GM12865 (cell line): Measurements from ENCODE around the gene SEMA3F.

Experiments used
- DNase-seq: peaks from one replicate; pipeline ENCODE4 v3.0.0; 2010; ENCODE audit warnings: low read depth
- H3K4me3 ChIP-seq: 2 replicates; pipeline ENCODE4 v1.5.1; 2011; ENCODE audit warnings: mild to moderate bottlenecking, low read depth, low read length, control low read depth
- CTCF ChIP-seq: IDR thresholded peaks from 2 replicates; pipeline ENCODE4 v1.5.1; 2011; ENCODE audit warnings: low read length, control low read depth, low read depth, inconsistent platforms; ENCODE audit not compliant: insufficient read depth; ENCODE audit errors: missing control alignments

SEMA3F gene

GRCh38 chr3:50230794-50231125 lies 75.6 kb downstream of the SEMA3F start:
- no peak for TF ChIP-seq CTCF
- DNase-seq: no peak
- H3K4me3 ChIP-seq: no peak overlapping the region

DNA sequence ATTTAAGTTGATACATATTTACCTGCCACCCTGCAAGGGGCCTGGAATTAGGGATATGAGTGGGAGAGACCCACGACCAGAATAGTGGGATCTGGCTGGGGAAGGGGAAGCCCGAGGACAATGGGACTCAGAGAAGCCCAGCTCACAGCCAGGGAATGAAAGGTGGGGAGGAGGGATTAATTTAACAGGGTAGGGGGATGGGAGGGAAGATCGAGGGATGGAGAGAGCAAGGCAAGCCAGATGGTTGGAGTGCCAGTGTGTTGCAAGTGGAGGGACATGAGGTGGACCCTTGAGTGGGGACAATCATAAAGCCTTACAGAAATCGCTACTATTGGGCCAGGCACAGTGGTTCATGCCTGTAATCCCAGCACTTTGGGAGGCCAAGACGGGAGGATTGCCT lies 76.5 kb downstream of the SEMA3F start:
- DNase-seq: no peak
- no peak overlapping the region for H3K4me3 ChIP-seq
- TF ChIP-seq CTCF: no peak

DNA sequence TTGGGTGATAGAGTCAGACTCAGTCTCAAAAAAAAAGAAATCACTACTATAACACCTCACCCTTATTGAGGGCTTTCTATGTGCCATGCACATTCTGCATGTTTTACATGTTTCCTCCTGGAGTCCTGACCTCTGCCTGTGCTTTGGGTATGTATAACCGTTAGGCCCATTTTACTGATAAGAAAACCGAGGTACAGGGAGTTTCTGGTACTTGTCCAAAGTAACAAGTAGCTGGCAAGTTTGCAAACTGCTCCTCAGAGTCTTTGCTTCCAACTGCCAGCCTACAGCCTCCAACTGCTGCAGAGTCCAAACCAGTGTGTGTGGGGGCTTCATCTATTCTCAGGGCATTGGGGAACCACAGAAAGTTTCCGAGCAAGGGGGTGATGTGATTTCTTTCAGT lies 77.2 kb downstream of the SEMA3F start:
- no peak for DNase-seq
- no peak for TF ChIP-seq CTCF
- no peak overlapping the region for H3K4me3 ChIP-seq

DNA sequence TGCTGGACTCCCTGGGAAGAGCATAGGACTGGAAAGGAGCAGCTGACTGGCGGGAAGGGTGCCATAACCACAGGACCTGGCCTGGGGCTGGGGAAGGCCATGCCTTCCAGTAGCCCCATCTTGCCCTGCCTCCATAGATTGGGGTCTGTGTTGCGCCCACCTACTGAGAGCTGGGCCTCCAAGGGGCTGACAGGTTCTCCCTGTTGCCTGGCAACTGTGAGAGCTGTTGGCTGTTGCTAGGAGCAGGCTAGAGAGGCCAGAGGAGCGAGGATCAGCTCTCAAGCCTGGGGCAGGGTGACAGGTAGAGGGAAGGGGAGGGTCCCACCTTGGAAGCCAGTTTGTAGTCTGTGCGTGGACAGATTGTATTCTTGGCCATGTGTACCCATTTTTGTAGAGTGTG lies 78.1 kb downstream of the SEMA3F start:
- no peak for TF ChIP-seq CTCF
- DNase-seq: no peak
- no peak overlapping the region for H3K4me3 ChIP-seq

- H3K4me3 ChIP-seq: peak within 1 kb of the TSS; percentile 81
- TF ChIP-seq CTCF: no peak
- DNase-seq: peak; percentile 99
Measured at GRCh38 chr3:50235716-50236483, 80.8 kb downstream of the SEMA3F start, which contains the start of gene GNAI2. Gene GNAI2 (plus strand): TSS chr3:50236204. CDS start chr3:50236336, 132 bp downstream.

GRCh38 chr3:50236484-50237132 lies 81.5 kb downstream of the SEMA3F start:
- no peak for TF ChIP-seq CTCF
- no peak for DNase-seq
- H3K4me3 ChIP-seq: peak overlapping the region; percentile 81

DNA sequence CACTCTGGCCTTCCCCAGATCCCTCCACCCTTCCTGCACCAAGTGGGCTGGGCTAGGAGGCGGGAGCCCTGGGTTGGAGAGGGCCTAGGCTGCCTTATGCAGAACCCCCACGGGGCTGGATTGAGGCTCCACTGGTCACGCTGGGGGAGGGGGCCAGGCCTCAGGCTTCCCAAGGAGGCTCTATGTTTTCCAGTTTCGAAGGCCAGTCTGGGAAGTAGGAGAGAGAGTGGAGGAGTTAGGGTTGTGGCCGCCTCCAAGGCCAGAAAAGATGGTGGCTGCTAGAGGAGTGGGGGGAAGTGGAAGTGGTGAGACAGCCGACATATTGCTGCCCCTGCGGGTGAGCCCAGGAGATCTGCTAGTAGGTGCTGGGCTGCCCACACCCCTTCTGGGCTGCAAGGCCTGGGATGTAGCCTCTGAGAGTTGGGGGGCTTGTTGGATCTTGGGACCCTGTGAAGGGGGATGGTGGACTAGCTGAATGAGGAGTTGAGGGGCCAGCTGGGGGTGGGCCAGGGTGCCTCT lies 82.1 kb downstream of the SEMA3F start:
- peak overlapping the region; percentile 81 for H3K4me3 ChIP-seq
- TF ChIP-seq CTCF: no peak
- DNase-seq: peak; percentile 43
